Activated CD4-positive, alpha-beta T cell treated with anti-CD3 and anti-CD28 coated beads, Interleukin-10, Interleukin-2, amounts not matched to agents 100 ng/mL and 50 ng/mL, durations not matched to agents 16 hours and 8 hours (primary cell): ENCODE results near the gene KRT86.
"Not testable (repeated sequence)": the region's sequence is repeated elsewhere in the genome, so short reads cannot be mapped to it uniquely, and the experiment has no call there.

ENCODE experiments used
- DNase-seq: peaks from one replicate; pipeline ENCODE4 v3.0.0-alpha.2; 2020

KRT86 gene

GRCh38 chr12:52270541-52271070, 3.8 kb upstream of the KRT86 start:
- no peak for DNase-seq

- DNase-seq = no peak
Measured at GRCh38 chr12:52271158-52271557, 3.3 kb upstream of the KRT86 start.

GRCh38 chr12:52275686-52276085, 1.2 kb downstream of the KRT86 start:
- no peak for DNase-seq

GRCh38 chr12:52277486-52278245, 3.2 kb downstream of the KRT86 start:
- no peak for DNase-seq

- peak; percentile 79 for DNase-seq
Measured at GRCh38 chr12:52278575-52279421, 4.4 kb downstream of the KRT86 start.

GRCh38 chr12:52279422-52280318, 5.2 kb downstream of the KRT86 start:
- no peak for DNase-seq

GRCh38 chr12:52280319-52280795, 5.9 kb downstream of the KRT86 start:
- DNase-seq = no peak

- no peak for DNase-seq
Measured at GRCh38 chr12:52280796-52281560, 6.5 kb downstream of the KRT86 start.

- DNase-seq = no peak
Measured at GRCh38 chr12:52284562-52285171, 10.2 kb downstream of the KRT86 start.

GRCh38 chr12:52285172-52285745, 10.8 kb downstream of the KRT86 start:
- no peak for DNase-seq

- no peak for DNase-seq
Measured at GRCh38 chr12:52285851-52286530, 11.5 kb downstream of the KRT86 start.

GRCh38 chr12:52286857-52287785, 12.7 kb downstream of the KRT86 start:
- not testable (repeated sequence) for DNase-seq

- DNase-seq = peak; percentile 9
Measured at GRCh38 chr12:52287816-52288805, 13.7 kb downstream of the KRT86 start.

GRCh38 chr12:52290483-52291134, 16.2 kb downstream of the KRT86 start:
- not testable (repeated sequence) for DNase-seq

GRCh38 chr12:52291267-52291935, 17.0 kb downstream of the KRT86 start, which contains the start of gene KRT81:
Gene KRT81 (minus strand): TSS chr12:52291534. CDS start chr12:52291465, 69 bp downstream.
- no peak for DNase-seq

- DNase-seq = no peak
Measured at GRCh38 chr12:52293926-52294325, 19.5 kb downstream of the KRT86 start.

GRCh38 chr12:52294803-52295202, 20.4 kb downstream of the KRT86 start:
- no peak for DNase-seq
